ENCODE results near the gene GARIN5A.

GARIN5A gene

DNA sequence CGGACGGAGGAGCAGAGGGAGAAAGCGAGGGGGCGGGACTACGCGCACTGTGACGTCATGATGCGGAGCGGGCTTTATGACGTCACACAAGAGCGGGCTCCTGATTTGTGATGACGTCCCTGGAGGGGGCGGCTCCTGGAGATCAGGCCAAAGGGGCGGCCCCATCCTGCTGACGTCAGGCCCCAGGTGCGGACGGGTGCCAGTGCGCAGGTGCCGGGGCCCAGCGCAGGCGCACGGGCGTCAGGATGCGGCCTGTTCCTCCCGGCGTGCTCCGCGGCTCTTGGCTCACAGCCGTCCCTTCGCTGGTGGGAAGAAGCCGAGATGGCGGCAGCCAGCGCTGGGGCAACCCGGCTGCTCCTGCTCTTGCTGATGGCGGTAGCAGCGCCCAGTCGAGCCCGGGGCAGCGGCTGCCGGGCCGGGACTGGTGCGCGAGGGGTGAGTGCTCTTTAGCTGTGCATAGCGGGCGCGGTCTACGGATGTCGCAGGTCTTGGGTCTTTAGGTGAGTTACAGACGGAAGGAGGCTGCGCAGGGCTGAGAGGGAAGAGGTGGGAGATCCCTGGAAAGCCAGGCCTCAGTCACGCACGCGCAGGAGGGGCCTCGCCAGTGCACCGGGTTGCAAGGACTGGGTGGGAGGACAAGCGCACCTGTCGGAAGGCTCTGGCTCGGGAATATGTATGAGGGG, at the start of gene GARIN5A, which contains the start of gene EMC10:
Gene GARIN5A, minus strand, starts transcription at position 625 of the 683 bp plus-strand sequence. Its CDS starts 460 bp downstream, at position 165.
Gene EMC10, plus strand, starts transcription at position 284 of the 683 bp plus-strand sequence. Its CDS starts 38 bp downstream, at position 322.
- H3K27me3 ChIP-seq (ENCODE audit: low read depth): no peaks in the 10 kb centered on the region
- H3K4me3 ChIP-seq: peak within 1 kb of the TSS; percentile 49
- 0 out of 2 replicates have a peak, but pooled peaks cover 4% of the 10 kb centered on the region for H3K4me1 ChIP-seq
- H3K9me3 ChIP-seq: no peaks in the 10 kb centered on the region
- in situ Hi-C loops (cut with MboI; ENCODE audit: low sequenced_read_pairs): no loop called here
- H3K36me3 ChIP-seq (replicated peaks): no peaks in the 10 kb centered on the region; the same call in 1 of the 2 replicates
- peak; percentile 75 to 92 for DNase-seq (ENCODE audit: low spot score in 2 of 2)

DNA sequence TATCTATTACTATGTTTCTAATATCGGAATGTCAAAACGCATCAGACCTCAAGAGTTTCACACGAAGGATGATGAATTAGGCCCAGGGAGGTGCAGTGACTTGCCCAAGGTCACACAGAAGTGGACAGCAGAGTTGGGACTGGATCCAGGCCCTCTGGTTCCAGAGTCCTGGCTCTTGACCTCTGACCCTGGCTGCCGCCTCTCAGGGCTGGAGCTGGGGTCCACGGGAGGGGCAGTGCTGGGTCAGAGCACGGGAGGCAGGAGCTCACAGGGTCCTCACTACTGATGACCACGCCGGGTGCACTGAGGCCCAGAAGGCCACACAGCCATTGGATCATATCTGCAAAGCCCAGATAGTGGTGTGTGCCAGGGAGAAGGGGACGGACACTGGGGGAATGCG, 46.2 kb upstream of the GARIN5A start:
- no peak for DNase-seq (ENCODE audit: low spot score in 2 of 2)
- H3K36me3 ChIP-seq (replicated peaks): no peaks in the 10 kb centered on the region
- H3K9me3 ChIP-seq: no peaks in the 10 kb centered on the region
- in situ Hi-C loops (cut with MboI; ENCODE audit: low sequenced_read_pairs): no loop called here
- H3K4me3 ChIP-seq: no peak overlapping the region
- no peaks in the 10 kb centered on the region for H3K27me3 ChIP-seq (ENCODE audit: low read depth)
- H3K4me1 ChIP-seq: no peaks in the 10 kb centered on the region

DNA sequence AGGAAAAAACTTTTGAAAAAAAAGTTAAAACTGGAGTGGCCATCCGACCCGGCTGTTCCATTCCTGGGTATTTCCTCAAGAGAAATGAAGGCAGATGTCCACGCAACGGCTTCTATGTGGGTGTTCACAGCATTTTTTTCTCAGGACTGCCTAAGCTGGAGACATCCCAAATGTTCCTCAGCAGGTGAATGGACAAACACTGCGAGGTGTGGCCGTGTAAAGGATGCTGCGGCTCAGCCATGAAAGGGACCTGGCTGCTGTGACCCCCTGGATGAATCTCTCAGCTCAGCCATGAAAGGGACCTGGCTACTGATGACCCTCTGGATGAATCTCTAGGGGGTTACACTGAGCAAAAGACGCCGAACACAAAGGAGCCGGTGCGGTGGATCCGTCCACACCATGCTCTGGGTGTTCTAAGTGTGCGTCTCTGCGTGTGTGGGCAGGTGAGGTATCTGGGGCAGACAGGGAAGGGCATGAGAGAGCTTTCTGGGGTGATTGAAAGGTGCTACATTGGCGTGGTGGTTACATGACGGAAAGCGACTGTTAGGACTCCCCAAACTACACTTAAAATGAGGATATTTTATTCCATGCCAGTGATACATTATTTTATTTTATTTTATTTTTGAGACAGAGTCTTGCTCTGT, 44.3 kb upstream of the GARIN5A start:
- Histone ChIP-seq H3K4me3 (no peak overlapping the region), H3K27me3 (ENCODE audit: low read depth) (no peaks in the 10 kb centered on the region), H3K4me1 (no peaks in the 10 kb centered on the region), H3K36me3 (replicated peaks) (no peaks in the 10 kb centered on the region), H3K9me3 (no peaks in the 10 kb centered on the region)
- DNase-seq (ENCODE audit: low spot score in 2 of 2): no peak
- in situ Hi-C loops (cut with MboI; ENCODE audit: low sequenced_read_pairs): no loop called here

DNA sequence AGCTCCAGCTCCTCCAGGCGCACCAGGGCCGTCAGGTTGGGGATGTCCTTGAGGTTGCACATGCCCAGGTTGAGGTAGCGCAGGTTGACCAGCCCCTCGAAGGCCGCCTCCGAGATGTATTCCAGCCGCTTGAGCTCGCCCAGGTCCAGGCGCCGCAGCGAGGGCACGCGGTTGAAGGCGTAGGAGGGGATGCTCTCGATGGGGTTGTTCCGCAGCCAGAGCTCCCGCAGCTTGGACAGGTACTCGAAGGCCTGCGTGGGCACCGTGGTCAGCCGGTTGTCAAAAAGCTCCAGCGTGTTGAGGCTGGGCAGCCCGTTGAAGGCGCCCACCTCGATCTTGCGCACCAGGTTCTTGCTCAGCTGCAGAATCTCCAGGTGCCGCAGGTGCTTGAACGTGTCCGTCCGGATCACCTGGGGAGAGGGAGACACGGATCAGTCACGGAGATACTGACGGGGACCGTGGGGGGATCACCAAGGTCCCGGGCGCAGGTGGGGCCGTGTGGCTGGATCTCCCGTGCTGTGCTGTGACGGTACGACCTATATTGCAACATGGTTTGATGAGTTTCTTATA, 42.4 kb upstream of the GARIN5A start:
- H3K4me3 ChIP-seq: no peak overlapping the region
- H3K36me3 ChIP-seq (replicated peaks): no peaks in the 10 kb centered on the region
- DNase-seq (ENCODE audit: low spot score in 2 of 2): no peak
- no peaks in the 10 kb centered on the region for H3K9me3 ChIP-seq
- no peaks in the 10 kb centered on the region for H3K27me3 ChIP-seq (ENCODE audit: low read depth)
- in situ Hi-C loops (cut with MboI; ENCODE audit: low sequenced_read_pairs): no loop called here
- H3K4me1 ChIP-seq: no peaks in the 10 kb centered on the region

DNA sequence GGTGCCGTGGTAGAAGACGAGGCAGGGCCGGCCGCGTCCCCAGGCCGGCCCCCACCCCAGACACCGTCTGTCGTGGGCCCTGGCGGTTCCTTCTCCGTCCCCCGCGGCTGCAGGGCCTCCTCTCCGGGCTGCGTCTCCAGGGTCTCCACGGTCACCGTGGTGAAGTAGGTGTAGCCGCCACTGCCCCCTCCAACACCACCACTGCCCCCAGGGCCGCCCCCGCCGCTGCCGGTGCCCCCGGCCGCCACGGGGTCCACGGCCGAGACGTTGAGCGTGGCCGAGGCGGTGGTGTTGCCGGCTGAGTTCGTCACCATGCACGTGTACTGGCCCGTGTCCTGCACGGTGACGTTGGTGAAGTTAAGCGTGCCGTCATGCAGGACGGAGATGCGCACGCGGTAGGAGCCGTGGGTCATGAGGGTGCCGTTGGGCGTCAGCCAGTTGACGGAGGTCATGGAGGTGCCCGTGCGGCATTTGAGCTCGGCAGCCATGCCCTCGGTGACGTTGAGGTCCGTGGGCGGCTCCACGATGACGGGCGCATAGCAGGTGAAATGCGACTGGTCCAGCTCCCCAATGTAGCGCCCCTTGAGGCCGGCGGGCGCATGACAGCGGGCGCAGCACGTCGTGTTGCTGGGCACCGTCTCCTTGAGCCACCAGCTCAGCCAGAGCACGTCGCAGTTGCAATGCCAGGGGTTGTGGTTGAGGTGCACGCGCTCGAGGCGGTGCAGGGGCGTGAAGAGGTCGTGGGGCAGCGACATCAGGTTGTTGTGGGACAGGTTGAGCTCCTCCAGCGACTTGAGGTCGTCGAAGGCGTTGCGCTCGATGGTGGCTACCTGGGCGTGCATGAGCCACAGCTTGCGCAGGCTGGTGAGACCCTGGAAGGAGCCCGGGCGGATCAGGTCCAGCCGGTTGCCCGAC, 41.7 kb upstream of the GARIN5A start:
- DNase-seq (ENCODE audit: low spot score in 2 of 2): no peak
- Histone ChIP-seq H3K4me3 (no peak overlapping the region), H3K36me3 (replicated peaks) (no peaks in the 10 kb centered on the region), H3K9me3 (no peaks in the 10 kb centered on the region), H3K27me3 (ENCODE audit: low read depth) (no peaks in the 10 kb centered on the region), H3K4me1 (no peaks in the 10 kb centered on the region)
- in situ Hi-C loops (cut with MboI; ENCODE audit: low sequenced_read_pairs): no loop called here

DNA sequence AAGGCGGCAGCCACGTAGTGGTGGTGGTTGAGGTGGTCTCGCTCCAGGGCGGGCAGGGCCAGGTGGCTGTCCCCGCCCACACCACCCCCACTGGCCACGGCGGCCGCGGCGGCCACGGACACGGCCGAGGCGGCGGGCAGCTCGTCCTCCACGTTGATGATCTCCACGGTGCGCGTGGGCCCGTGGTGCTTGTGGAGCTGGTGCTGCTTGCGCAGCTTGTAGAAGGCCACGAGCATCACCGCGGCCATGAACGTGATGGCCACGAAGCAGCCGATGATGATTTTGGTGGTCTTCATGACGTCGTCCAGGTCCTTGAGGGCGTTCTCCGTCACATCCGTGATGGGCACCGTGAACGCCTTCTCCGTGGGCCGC, 41.0 kb upstream of the GARIN5A start:
- H3K9me3 ChIP-seq: no peaks in the 10 kb centered on the region
- H3K4me3 ChIP-seq: no peak overlapping the region
- no peaks in the 10 kb centered on the region for H3K4me1 ChIP-seq
- no peaks in the 10 kb centered on the region for H3K27me3 ChIP-seq (ENCODE audit: low read depth)
- DNase-seq (ENCODE audit: low spot score in 2 of 2): no peak
- in situ Hi-C loops (cut with MboI; ENCODE audit: low sequenced_read_pairs): no loop called here
- H3K36me3 ChIP-seq (replicated peaks): no peaks in the 10 kb centered on the region

DNA sequence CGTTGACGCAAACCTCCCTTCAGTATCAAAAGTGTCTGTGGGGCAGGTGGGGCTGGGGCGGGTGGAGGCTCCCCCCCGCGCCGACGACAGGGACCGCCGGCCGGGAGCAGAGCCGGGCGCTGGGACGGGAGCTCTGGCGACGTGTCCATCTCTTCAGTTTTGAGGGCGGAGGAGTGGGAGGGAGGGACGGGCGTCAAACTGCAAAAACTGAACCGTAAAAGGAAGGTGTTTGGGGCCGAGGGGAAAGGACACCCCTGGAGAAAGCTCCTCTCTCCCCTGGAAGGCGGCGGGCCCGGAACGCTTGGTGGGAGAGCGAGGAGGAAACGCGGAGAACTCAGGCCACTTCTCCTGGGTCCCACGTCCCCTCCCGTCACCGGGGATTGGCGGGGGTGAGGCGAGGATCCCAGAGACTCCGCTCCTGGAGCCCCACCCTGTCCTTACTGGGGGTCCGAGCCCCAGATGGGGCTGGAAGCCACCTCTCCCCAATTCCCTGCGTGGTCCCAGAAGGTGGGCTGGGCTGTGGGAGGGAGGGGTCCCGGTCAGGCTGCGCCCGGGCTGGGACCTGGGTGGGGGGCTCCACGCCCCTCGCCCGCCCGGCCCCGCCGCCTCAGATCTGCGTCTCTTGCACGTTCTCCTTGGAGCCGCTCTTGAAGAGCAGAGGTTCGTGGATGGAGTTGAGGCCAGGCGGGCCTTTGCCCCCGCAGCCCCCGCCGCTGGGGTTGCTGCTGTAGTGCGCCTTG, 40.5 kb upstream of the GARIN5A start:
- in situ Hi-C loops (cut with MboI; ENCODE audit: low sequenced_read_pairs): no loop called here
- no peak overlapping the region for H3K4me3 ChIP-seq

DNA sequence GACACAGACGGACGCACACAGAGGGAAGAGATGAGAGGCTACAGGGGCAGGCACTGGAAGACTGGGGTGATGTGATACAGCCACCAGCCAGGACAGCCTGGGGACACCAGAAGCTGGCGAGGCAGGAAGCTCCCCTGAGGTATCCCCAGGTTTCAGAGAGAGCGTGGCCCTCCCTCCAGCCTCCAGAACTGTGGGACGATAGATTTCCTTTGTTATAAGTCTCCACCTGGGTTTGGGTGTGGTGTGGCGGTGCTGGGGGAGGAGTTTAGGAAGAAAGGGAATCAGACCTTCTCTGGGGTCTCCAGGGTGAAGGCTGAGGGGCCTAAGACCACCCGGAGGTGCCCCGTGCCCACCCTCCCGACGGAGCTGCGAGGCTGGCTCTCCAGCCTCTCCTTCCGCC, 39.8 kb upstream of the GARIN5A start:
- Histone ChIP-seq H3K27me3 (ENCODE audit: low read depth) (no peaks in the 10 kb centered on the region), H3K4me3 (no peak overlapping the region), H3K9me3 (no peaks in the 10 kb centered on the region), H3K36me3 (replicated peaks) (no peaks in the 10 kb centered on the region), H3K4me1 (no peaks in the 10 kb centered on the region)
- no peak for DNase-seq (ENCODE audit: low spot score in 2 of 2)
- in situ Hi-C loops (cut with MboI; ENCODE audit: low sequenced_read_pairs): no loop called here

More for the DNA sequence above, 40.5 kb upstream of the GARIN5A start:
- Histone ChIP-seq H3K36me3 (replicated peaks) (no peaks in the 10 kb centered on the region), H3K9me3 (no peaks in the 10 kb centered on the region), H3K27me3 (ENCODE audit: low read depth) (no peaks in the 10 kb centered on the region), H3K4me1 (no peaks in the 10 kb centered on the region)
- no peak for DNase-seq (ENCODE audit: low spot score in 2 of 2)

DNA sequence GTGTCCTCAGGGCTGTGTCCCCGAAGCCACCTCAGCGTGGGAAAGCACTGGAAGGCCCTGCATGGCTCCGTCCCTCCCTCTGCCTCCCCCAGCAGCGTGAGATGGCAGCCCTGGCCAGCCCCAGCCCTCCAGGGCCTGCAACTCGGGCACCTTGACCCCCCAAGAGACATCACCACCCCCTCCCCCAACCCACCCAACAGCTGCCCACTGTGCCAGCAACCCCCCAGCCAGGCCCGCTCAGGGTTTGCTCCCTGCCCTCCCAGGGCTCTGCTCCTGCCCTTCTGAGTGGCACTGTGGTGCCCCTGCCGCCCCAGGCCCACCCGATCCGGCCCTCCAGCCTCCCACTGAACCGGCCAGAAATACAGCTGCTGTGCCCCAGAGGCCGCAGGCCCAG, 38.5 kb upstream of the GARIN5A start:
- no peaks in the 10 kb centered on the region for H3K27me3 ChIP-seq (ENCODE audit: low read depth)
- H3K36me3 ChIP-seq (replicated peaks): no peaks in the 10 kb centered on the region
- no peaks in the 10 kb centered on the region for H3K9me3 ChIP-seq
- no peaks in the 10 kb centered on the region for H3K4me1 ChIP-seq
- H3K4me3 ChIP-seq: no peak overlapping the region
- in situ Hi-C loops (cut with MboI; ENCODE audit: low sequenced_read_pairs): no loop called here
- no peak for DNase-seq (ENCODE audit: low spot score in 2 of 2)

DNA sequence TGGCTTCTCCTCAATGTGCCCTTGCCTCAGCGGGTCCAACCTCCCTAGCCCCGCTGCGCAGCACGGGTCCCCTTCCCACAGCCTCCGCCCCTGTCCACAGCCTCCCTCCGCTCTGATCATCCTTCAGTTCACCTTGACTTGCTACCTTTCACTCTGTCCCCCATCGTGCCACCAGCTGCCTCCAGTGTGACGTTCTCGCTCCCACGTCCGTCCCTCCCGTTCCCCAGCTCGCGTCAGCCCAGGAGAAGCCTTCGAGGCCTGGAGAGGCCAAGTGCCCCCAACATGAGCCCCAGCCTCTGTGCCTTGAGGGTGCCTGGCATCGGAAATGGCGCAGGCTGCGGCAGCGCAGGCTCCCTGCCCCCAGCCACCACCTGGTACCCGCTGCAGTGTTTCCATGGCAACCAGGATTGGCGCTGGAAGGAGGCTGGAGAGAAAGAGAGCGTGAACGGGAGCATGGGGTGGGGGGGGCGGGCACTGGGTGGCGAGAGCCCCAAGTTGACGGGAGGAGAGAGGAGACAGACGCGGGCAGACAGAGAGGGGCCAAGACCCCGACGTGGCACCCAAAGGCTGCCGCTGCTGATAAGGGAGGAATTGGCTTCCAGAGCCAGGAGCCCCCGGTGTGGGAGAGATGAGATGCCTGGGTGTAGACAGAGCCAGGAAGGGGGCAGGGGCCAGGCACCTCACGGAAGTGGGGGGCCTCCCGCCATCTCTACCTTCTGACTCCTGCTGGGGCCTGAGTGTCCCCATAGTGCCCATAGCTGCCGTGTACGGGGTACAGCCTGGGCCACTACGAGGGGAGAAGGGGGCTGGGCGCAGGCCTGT, 37.9 kb upstream of the GARIN5A start:
- no peaks in the 10 kb centered on the region for H3K4me1 ChIP-seq
- no peak for DNase-seq (ENCODE audit: low spot score in 2 of 2)

DNA sequence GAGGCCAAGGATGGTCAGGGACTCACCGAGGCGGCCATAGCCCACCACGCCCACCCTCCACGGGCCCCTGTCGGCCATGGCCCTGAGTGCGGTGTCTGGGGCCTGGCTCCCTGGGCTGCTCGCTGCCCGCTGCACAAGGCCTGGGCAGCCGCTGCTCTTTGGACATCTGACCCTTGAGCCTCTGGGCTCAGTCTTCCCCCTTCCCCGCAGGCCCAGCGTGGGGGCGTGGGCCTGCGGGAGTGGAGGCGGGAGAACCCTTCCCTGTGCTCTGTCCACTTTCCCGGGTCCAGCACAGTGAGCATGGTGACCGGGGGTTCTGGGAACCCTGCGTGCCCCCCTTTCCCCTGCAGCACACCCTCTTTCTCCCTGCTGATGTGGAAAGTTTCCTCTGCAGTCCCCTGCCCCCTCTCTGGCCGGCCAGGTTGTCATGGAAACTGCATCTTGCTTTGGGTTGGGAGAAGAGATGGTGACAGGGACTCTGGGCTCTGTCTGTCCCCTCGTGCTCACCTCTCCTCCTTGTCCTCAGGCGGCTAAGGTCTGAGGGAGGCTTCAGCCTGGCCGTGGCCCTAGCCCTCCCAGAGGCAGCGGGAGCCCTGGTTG, 37.2 kb upstream of the GARIN5A start, which contains the start of gene ASPDH:
Gene ASPDH, minus strand, starts transcription at position 168 of the 600 bp plus-strand sequence. Its CDS starts 90 bp downstream, at position 78.
- no peaks in the 10 kb centered on the region for H3K9me3 ChIP-seq
- no peaks in the 10 kb centered on the region for H3K27me3 ChIP-seq (ENCODE audit: low read depth)
- no peaks in the 10 kb centered on the region for H3K4me1 ChIP-seq
- in situ Hi-C loops (cut with MboI; ENCODE audit: low sequenced_read_pairs): no loop called here
- DNase-seq (ENCODE audit: low spot score in 2 of 2): no peak
- H3K4me3 ChIP-seq: no peak within 1 kb of the TSS
- H3K36me3 ChIP-seq (replicated peaks): no peaks in the 10 kb centered on the region

More for the DNA sequence above, 37.9 kb upstream of the GARIN5A start:
- no peak overlapping the region for H3K4me3 ChIP-seq
- H3K9me3 ChIP-seq: no peaks in the 10 kb centered on the region
- in situ Hi-C loops (cut with MboI; ENCODE audit: low sequenced_read_pairs): no loop called here
- no peaks in the 10 kb centered on the region for H3K36me3 ChIP-seq (replicated peaks)
- H3K27me3 ChIP-seq (ENCODE audit: low read depth): no peaks in the 10 kb centered on the region
